C4-2B (cell line): ENCODE data around the gene FOXRED2.

Experiments used
- CTCF ChIP-seq: fragments of 450-650 bp; conservative IDR thresholded peaks from 2 replicates; pipeline ENCODE4 v1.5.1; 2017; ENCODE audit warnings: mild to moderate bottlenecking
- ZFX ChIP-seq: fragments of 450-650 bp; IDR thresholded peaks from 2 replicates; pipeline ENCODE4 v1.6.1; 2017

- TF ChIP-seq CTCF: no peak
- no peak for TF ChIP-seq ZFX
Measured at GRCh38 chr22:36449596-36450175, 57.2 kb downstream of the FOXRED2 start.
